VCaP (cell line): Measurements from ENCODE around the gene TTBK2.

Source experiments
- H3K27ac ChIP-seq: fragments of 450-650 bp; 2 replicates; pipeline ENCODE4 v1.5.1; 2017
- TF ChIP-seq, protein P1 (sequence below): fragments of 450-650 bp; conservative IDR thresholded peaks from 2 replicates; pipeline ENCODE4 v1.5.1; 2017; ENCODE audit warnings: mild to moderate bottlenecking, moderate library complexity

The TTBK2 gene

DNA sequence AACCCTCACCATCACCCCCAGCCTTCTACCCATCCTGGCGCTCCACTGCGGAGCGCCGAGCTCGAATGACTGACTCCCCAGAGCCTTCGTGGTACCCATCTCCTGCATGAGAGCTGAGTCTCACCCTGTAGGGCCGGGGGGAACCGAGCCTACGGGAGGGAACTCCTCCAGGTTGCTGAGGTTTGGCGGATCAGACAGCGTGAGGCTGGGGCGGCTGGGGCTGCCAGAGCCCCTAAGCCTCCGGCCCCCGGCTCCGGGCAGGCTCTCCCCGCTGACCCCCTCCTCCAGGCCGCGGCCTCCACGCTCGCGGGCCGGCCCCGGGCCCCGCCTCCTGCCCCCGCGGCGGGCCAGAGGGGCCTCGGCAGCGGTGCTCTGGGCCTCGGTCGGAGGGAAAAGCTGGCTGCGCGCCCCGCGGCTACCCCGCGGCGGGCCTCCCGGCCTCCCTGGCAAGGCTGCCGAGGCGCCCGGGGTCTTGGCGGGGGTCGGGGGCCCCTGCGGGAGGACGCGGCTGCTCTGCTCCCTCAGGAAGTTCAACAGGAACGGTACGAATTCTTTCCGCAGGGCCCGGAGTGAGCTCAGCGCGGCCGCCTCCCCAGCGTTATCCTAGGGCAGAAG lies 184.3 kb downstream of the TTBK2 start:
- H3K27ac ChIP-seq: peak overlapping the region; percentile 81
- TF ChIP-seq, protein P1, sequence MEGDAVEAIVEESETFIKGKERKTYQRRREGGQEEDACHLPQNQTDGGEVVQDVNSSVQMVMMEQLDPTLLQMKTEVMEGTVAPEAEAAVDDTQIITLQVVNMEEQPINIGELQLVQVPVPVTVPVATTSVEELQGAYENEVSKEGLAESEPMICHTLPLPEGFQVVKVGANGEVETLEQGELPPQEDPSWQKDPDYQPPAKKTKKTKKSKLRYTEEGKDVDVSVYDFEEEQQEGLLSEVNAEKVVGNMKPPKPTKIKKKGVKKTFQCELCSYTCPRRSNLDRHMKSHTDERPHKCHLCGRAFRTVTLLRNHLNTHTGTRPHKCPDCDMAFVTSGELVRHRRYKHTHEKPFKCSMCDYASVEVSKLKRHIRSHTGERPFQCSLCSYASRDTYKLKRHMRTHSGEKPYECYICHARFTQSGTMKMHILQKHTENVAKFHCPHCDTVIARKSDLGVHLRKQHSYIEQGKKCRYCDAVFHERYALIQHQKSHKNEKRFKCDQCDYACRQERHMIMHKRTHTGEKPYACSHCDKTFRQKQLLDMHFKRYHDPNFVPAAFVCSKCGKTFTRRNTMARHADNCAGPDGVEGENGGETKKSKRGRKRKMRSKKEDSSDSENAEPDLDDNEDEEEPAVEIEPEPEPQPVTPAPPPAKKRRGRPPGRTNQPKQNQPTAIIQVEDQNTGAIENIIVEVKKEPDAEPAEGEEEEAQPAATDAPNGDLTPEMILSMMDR: no peak

DNA sequence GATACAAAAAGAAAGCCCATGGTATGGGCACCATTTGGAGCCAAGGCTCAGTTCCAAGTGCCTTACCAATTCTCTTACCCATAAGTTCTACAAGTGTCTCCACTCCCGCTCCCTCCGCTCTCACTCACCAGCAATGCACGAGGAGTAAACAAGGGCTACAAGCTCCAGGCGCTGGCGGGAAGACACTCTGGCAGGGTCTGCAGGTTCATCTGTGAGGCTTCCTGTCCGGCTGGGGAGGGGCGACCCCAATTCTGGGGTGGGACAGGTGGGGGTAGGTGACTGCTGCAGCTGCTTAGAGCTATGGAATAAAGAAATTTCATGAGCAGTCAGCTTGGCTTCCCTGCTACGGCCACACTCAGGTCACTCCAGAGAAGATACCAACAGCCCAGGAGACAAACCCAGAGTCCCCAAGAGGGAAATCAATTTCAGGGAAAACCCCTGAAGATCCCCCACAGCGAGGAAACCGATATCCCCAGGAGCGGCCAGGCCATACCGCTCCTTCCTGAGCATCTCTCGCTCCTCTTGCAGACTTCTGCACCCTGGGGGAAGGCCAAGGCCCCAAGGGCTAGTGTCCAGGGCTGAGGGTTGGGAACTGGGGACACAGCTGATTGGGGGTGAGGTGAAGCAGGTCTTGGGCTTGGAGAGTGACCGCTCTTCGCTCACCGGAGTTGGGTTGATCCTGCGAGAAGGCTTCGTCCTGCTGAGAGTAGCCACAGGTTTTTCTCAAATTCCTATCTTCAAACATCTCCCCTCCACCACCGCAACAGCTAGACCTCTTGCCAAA lies 185.0 kb downstream of the TTBK2 start:
- H3K27ac ChIP-seq: peak overlapping the region; percentile 81; the same call in 1 of the 2 replicates
- TF ChIP-seq, protein P1: no peak

DNA sequence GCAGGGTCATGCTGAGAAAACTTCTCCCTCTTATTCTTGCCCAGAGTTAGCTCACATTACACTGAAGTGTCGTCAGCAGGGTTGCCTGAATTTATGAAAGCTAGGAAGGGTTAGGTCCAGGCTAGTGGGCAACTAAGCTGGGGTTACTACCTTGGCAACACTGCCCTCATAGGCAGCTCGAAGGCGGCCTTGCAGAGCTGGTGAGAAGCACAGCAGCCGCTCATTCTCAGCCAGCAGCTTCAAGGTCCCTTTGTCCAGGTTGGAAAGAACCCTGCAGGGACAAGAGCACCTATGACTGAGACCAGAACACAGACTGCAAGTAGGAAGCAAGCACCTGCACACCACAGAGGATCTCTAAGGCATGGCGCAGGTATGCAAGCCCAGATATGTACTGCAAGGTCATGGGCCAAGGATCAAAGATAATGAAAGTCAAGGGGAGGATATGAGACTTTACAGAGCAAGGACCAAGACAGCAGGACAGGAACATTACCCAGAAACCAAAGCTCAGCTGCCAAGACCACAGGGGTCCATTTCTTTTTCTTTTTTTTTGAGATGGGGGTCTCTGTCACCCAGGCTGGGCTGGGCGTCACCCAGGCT lies 186.4 kb downstream of the TTBK2 start:
- TF ChIP-seq, protein P1: no peak
- no peak overlapping the region for H3K27ac ChIP-seq

DNA sequence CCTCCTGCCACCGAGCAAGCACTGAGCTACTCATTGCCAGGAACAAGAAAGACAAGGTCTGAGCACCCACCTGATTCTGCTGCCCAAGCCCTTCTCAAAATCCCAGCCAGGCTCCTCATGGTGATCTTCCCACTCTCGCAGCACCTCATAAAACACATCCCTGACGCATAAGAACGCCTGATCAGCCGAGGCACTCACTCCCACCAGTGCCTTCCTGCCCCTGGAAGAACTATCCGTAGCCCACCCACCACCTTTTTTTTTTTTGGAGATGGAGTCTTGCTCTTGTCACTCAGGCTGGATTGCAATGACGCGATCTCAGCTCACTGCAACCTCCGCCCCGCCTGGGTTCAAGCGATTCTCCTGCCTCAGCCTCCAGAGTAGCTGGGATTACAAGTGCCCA lies 187.6 kb downstream of the TTBK2 start:
- no peak overlapping the region for H3K27ac ChIP-seq
- TF ChIP-seq, protein P1: no peak

DNA sequence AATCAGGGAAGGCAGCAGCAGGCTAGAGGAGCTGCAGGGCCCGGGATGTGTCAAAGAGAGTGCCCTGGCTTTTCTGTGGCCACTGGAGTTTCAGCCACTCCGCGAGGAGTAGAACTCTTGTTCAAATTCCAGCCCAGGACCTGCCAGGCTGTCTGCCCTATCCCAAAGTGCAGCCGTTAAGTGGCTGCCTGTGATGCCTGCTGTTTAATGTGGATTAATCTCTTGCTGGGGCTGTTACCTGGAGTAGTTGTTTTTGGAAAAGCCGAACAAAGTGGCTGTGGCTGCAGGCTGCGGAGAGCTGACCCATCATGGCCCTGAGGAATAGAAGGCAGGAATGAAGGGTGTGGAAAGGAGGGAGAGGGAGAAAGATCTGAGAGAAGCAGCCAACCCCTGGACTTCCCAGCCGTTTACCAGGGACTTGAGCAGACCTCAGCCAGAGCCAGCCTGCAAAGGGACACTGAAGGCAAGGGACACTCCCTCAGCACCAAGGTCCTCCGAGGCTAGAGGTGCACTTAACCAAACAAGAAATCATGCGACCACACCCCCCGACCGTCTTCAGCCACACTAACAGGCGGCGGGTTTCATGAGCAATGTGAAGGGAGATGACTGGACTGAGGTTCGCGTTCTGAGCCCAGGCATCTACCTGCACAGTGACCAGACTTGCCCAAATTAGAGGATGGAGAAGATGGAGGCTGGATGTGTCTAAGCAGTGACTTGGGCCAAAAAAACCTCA lies 188.3 kb downstream of the TTBK2 start:
- TF ChIP-seq, protein P1: no peak
- H3K27ac ChIP-seq: no peak overlapping the region

DNA sequence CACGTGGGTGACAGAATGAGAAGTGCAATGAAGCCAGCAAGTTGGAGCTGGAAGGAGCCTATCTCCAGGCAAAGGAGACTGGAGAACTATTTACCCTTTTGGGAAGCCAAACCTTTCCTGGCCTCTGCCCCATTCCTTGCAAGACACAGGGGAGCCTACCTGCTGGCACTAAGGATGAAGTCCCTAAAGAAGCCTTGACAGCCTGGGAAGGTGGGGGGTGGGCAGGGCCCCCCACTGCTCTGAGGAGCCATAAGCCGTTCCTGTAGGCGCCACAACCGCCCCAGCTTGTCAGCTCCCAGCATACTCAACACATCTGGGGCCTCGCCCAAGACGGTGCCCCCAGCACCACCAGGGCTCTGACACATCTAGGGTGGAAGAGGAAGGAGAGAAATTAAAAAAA lies 189.1 kb downstream of the TTBK2 start:
- no peak overlapping the region for H3K27ac ChIP-seq
- TF ChIP-seq, protein P1: no peak

DNA sequence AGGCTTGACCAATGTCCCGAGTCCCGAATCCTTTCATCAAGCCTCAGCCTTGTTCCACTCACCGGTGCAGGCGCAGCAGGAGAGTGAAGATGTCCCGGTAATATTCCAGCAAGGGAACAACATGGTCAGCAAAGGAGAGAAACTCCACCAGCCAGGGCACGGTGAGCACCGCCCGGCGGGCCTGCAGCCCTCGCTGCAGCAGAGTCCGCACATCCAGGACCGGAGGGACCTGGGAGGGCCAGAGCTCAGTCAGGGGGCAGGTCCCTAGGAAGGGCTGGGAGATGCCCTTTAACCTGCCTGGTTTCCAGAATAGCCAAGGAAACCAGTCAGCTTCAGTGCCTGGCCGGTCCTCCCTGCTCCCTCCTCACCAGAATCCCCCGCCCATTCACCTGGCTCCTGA lies 190.0 kb downstream of the TTBK2 start:
- TF ChIP-seq, protein P1: no peak
- no peak overlapping the region for H3K27ac ChIP-seq
